NCI-H1092 treated with DMSO at 0.1 percent for 48 hours (cell line): Measurements from ENCODE around the gene ALDH18A1.
A peak's percentile ranks its signal among the peaks of the same experiment; 100 is the strongest.
"Not testable (repeated sequence)": the region's sequence is repeated elsewhere in the genome, so short reads cannot be mapped to it uniquely, and the experiment has no call there.

Experiments used
- DNase-seq: peaks from one replicate; lab custom pipeline; 2025; lab: John Stamatoyannopoulos, UW

The ALDH18A1 gene

DNA sequence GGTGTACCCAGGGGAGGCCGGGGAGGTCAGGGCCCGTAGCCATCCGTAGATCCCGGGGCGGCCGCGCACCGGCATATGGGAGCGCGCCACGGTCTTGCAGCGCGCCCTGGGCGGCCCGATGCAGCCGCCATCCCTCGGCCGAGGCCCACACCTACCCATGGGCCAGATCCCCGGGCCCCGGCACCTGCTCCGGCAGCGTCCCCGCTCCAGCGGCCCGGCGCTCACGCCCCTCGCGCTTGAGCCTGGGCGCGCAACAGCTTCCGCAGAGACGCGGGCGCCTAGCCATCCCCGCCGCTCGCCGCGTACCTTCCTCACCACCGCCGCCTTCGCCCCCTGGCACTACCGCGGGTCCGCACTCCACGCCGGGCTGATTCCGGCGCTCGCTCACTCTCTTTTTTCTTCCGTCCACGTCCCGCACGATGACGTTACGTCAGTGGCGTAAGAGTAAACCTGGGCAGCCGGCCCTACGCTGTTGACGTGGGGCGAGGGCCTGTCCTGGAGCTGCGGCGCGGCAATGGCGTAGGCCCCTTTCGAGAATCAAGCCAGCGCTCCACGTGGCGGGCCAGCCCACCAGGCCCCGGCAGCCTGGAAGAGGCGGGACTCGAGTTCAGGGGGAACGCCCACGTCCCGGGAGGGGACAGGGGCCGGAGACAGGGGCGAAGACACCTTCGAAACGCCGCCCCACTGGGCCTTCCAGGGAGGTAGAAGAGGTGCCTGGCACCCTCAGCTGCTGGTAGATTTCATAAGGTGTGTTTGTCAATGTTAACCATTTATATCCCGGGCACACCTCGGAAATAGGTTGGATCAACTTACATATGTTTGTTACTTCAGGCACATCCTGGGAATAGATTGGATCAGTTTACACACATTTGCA is at the start of gene ALDH18A1:
Gene ALDH18A1, minus strand, starts transcription at position 421 of the 874 bp plus-strand sequence. CDS start 3,334 bp downstream, outside the sequence.
- peak; percentile 74 for DNase-seq

DNA sequence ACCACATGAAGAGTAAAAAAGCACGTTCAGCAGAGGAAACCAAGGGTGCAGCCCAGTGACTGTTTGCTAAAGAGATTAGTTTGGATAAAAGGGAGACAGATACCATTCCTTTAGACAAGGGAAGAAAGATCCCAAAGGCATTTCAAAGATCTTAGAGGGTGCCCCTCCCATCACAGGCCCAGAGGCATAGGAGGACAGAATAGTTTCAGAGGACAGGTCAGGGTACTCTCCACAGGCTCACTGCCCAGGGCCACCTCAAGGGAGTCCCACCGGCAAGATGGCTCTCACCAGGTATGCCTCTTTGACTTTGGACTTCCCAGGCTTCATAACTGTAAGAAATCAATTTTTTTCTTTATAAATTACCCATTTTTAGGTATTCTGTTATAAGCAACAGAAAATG is 41.9 kb upstream of the ALDH18A1 start:
- DNase-seq = no peak

DNA sequence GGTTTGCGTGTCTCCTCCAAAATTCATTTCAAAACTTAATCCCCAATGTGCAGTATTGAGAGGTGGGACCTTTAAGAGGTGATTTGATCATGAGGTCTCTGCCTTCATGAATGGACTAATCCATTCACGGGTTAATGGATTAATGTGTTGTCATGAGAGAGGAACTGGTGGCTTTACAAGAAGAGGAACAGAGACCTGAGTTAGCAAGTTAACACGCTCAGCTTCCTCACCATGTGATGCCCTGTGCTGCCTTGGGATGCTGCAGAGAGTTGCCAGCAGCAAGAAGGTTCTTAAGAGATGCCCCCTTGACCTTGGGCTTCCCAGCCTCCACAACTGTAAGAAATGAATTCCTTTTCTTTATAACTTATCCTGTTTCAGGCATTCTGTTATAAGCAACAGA is 40.9 kb upstream of the ALDH18A1 start:
- no peak for DNase-seq

GRCh38 chr10:95694665-95695064 is 38.2 kb upstream of the ALDH18A1 start:
- no peak for DNase-seq

DNA sequence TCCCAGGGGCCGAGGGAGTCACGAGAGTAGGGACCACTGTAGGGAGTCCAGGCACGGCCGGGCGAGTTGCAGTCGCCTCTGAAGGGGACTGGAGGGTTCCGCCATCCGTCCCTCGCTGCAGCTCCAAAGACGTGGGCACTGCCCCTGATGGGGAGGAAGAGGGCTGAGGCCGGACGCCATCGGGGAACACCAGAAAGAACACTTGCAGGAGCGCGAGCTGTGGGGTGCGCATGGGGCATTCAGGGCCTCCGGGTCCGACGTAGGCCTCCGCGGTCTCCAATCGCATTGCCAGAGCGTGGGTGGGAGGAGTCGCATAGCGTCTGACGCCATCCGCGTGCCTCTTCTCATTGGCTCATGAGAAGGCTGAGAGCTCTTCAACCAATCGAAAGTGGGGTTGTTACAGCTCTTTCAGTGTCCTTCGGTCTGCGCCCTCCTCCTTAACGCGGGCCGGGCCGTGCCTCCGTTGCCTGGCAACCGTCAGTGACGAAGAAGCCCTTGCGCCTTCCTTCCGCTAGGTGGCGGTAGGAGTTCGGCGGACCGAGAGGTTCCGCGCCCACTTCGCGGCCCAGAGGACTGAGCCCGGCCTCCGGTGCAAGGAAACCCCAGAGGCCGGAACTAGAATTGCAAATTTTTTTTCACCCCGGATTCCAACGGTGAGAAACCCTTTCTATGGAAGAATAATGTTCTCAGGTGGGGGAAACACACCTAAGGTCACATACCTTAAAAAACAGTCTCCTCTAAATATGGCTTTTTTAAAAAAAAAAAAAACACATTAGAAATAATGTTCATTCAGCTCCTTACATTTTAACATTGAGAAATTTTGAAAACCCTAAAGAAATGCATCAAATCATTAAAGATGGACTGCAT is 37.4 kb upstream of the ALDH18A1 start, which contains the start of gene TCTN3:
Gene TCTN3, minus strand, starts transcription at position 260 of the 867 bp plus-strand sequence. Its CDS starts 28 bp downstream, at position 232.
- peak; percentile 95 for DNase-seq

DNA sequence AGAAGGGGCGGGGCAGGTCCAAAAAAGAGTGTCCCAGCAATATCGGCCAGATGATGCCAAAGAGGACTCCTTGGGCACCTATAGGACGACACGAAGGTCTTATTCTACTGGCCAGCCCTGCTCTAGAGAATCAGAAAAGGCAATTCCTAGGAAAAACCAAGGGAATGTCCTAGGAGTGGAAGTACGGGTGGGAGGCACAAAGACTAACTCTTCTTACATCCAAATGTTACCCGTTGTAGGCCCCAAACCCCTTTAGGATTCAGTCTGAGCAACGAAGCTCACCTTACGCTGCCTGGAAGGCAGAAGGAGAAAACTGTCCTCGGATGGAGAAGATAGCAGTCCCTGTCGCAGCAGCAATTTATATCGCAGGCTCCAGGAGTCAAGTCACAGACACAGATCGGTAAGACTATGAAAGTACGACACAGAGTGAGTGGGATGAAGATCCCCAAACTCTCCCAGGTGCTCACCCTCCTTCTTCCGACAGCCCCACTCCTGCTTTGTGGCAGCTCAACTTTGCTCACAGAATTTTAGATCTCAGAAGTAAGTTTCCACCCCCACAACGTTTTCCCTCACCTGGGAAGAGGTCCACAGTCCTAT is 36.7 kb upstream of the ALDH18A1 start:
- no peak for DNase-seq

DNA sequence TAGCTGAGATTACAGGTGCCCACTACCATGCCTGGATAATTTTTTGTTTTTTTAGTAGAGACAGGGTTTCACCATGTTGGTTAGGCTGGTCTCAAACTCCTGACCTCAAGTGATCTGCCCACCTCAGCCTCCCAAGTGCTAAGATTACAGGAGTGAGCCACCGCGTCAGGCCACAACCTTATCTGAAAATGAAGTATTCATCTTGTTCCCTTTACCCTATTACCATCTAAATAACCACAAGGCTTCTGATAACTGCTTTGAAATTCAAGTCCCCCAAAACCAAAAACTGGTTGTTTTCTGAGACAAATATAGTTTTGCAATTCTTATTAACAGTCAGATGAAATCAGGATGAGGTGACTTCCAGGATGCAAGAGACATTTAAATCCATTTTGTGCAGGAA is 34.8 kb upstream of the ALDH18A1 start:
- no peak for DNase-seq

DNA sequence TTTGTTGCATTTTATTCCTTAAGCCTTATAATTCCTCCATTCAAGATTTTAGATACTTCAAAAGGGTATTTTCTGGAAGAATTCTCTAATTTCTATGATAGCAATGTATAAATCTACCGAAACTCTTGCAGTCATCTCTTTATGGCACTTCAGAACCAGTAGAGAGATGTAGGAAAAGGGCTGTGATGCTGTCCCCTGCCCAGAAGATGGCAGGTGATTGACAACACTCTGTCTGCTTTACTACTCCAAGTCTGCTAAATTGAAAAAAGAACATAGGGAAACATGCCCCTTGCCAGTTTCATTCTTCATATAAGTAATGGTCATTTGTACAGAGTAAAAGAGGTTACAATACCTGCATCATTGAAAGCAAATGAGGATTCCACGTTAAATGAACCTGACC is 32.1 kb upstream of the ALDH18A1 start:
- no peak for DNase-seq

GRCh38 chr10:95683966-95684365 is 27.5 kb upstream of the ALDH18A1 start:
- no peak for DNase-seq

- no peak for DNase-seq
Observed at GRCh38 chr10:95675403-95676116, 19.0 kb upstream of the ALDH18A1 start.

DNA sequence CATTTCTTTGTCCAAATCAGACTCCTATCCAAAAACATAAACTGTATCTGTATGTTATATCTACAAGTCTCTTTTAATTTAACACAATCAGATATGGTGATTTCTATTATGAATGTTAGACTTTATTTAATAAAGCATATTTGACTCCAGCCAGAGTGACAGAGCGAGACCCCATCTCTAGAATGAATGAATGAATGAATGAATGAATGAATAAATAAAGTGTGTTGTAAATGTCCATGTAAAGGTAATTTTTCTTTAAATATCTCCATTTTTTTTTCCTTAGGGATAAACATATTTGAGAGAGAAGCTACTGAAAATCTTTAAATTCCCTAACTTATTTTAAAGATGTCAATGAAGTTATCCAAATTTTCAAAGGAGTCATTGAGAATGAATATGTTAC is 18.1 kb upstream of the ALDH18A1 start:
- no peak for DNase-seq

DNA sequence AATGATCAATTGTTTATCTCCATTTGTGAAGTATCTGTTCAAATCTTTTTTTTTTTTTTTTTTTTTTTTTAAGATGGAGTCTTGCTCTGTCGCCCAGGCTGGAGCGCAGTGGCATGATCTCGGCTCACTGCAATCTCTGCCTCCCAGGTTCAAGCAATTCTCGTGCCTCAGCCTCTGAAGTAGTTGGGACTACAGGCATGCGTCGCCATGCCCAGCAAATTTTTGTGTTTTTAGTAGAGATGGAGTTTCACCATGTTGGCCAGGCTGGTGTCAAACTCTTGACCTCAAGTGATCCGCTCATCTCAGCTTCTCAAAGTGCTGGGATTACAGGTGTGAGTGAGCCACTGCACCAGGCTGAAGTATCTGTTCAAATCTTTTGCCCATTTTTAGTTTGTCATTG is 16.1 kb upstream of the ALDH18A1 start:
- not testable (repeated sequence) for DNase-seq

- no peak for DNase-seq
Observed at GRCh38 chr10:95664543-95664942, 8.0 kb upstream of the ALDH18A1 start.

- DNase-seq = no peak
Observed at GRCh38 chr10:95663496-95663895, 7.0 kb upstream of the ALDH18A1 start.

DNA sequence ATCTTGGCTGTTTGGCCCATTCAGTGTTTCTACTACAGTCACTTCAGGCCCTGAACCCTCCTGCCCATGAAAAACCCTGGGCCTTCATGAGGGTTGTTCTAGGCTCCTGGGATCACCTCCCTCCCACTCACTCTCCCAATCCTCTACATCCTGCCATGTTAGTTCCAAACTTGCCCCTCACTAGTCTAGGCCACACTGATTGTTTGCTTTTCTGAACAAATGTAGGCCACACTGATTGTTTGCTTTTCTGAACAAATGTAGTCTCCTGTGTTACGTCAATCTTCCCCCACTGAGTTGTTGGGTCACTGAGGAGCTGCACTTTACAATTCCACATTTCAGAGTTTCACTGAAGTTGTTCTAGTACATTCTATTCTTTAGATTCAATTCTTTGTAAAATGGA is 5.3 kb upstream of the ALDH18A1 start:
- no peak for DNase-seq

GRCh38 chr10:95660283-95660682 is 3.8 kb upstream of the ALDH18A1 start:
- DNase-seq = no peak

DNA sequence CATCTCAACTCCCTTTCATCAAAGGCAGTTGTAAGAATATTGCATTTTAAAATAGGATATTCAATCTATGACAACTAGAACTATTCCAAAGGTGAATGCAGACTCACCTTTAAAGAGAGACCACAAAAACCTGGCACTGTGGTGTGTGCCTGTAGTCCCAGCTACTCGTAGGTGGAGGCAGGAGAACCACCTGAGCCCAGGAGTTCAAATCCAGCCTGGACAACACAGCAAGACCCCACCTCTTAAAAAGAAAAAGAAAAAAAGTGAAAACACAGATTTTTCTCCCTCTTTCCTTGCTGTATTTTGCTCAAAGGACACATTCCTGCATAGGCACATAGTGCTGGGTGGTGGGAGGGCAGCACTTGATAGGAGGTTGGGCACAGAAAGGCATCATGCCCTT is 739 bp upstream of the ALDH18A1 start:
- DNase-seq = no peak

DNA sequence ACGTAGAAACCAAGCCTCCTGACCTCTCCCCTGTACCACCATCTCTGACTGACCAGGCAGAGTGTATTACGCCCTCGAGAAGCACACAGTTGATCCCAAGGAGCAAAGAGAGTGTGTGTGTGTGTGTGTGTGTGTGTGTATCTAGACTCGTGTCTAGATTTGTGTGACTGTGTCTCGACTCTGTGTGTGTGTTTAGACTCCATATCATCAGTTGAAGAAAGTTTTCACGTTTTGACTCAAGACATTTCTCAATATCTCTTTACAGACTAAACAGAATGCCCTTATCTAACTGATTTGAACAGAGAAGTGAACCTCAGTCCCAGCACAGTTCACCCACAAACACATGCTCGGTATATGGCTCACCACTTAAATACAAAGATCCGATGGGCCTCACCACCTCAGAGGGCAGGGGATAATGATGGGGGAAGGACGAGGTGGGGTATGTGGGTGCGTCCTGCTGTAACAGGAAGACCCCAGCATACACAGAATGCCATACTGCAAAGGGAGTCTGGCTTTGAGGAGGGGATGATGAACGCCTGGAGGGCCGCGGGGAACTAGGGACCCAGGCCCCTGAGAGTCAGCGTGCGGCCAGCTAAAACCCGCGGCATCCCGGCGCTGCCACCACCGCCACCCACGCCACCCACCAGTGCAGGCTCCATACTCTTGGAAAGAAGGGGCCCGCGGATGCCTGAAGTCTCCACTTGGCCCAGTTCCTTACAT is 780 bp downstream of the ALDH18A1 start:
- DNase-seq = no peak

GRCh38 chr10:95653895-95654294 is 2.6 kb downstream of the ALDH18A1 start:
- DNase-seq = no peak

GRCh38 chr10:95651346-95652060 is 5.0 kb downstream of the ALDH18A1 start:
- DNase-seq = no peak
